PFSK-1 (cell line): Measurements from ENCODE around the gene FBXO31.

ENCODE experiments used
- FOXP2 ChIP-seq: optimal IDR thresholded peaks from 2 replicates; pipeline ENCODE3; 2011; ENCODE audit warnings: borderline replicate concordance, control low read depth, inconsistent platforms; ENCODE audit not compliant: insufficient read depth; ENCODE audit errors: extremely low read length, extremely low read depth
- POLR2AphosphoS5 ChIP-seq: IDR thresholded peaks from 2 replicates; pipeline ENCODE4 v1.6.1; 2012; ENCODE audit warnings: low read depth, mild to moderate bottlenecking, control low read depth, low read length, moderate library complexity
- REST ChIP-seq, 2 experiments: IDR thresholded peaks; 2 replicates each; pipeline versions ENCODE4 v1.6.1 to v1.8.0; 2011 to 2012; ENCODE audit warnings: low read depth in 2 of 2, low read length in 2 of 2, control low read depth in 1 of 2, inconsistent platforms in 1 of 2, mild to moderate bottlenecking in 1 of 2, moderate library complexity in 1 of 2; ENCODE audit not compliant: insufficient read depth in 1 of 2
- SIN3A ChIP-seq: IDR thresholded peaks from 2 replicates; pipeline ENCODE4 v1.6.1; 2012; ENCODE audit warnings: mild to moderate bottlenecking, low read length, moderate library complexity, borderline replicate concordance; ENCODE audit not compliant: insufficient read depth

GRCh38 chr16:87365021-87365713 is 18.4 kb downstream of the FBXO31 start:
- no peak for TF ChIP-seq REST (IDR thresholded peaks at IDR 0.05; ENCODE audit: insufficient read depth in 1 of 2, low read depth in 2 of 2, low read length in 2 of 2)
- no peak for TF ChIP-seq FOXP2
- TF ChIP-seq POLR2AphosphoS5, result no peak
- no peak for TF ChIP-seq SIN3A
